Pulmonary artery endothelial cell (primary cell): ENCODE data around the gene SMC6. TPM values are rescaled to one million over a fixed set of nuclear protein-coding genes. Genes with fewer than 3 reads are reported as not detected.

Experiments used
- DNase-seq: peaks from one replicate; pipeline ENCODE4 v3.0.0-alpha.2; 2011; ENCODE audit warnings: low read depth, low spot score
- total RNA-seq: library from RNA; depleted of rRNA; stranded (reverse); fragments of >200 nt; gene quantifications from 2 replicates; pipeline ENCODE4 v1.2.3, GENCODE V29; 2014

The SMC6 gene, protein sequence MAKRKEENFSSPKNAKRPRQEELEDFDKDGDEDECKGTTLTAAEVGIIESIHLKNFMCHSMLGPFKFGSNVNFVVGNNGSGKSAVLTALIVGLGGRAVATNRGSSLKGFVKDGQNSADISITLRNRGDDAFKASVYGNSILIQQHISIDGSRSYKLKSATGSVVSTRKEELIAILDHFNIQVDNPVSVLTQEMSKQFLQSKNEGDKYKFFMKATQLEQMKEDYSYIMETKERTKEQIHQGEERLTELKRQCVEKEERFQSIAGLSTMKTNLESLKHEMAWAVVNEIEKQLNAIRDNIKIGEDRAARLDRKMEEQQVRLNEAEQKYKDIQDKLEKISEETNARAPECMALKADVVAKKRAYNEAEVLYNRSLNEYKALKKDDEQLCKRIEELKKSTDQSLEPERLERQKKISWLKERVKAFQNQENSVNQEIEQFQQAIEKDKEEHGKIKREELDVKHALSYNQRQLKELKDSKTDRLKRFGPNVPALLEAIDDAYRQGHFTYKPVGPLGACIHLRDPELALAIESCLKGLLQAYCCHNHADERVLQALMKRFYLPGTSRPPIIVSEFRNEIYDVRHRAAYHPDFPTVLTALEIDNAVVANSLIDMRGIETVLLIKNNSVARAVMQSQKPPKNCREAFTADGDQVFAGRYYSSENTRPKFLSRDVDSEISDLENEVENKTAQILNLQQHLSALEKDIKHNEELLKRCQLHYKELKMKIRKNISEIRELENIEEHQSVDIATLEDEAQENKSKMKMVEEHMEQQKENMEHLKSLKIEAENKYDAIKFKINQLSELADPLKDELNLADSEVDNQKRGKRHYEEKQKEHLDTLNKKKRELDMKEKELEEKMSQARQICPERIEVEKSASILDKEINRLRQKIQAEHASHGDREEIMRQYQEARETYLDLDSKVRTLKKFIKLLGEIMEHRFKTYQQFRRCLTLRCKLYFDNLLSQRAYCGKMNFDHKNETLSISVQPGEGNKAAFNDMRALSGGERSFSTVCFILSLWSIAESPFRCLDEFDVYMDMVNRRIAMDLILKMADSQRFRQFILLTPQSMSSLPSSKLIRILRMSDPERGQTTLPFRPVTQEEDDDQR
- total RNA-seq = 36.2 and 39.0 TPM in 2 replicates

DNA sequence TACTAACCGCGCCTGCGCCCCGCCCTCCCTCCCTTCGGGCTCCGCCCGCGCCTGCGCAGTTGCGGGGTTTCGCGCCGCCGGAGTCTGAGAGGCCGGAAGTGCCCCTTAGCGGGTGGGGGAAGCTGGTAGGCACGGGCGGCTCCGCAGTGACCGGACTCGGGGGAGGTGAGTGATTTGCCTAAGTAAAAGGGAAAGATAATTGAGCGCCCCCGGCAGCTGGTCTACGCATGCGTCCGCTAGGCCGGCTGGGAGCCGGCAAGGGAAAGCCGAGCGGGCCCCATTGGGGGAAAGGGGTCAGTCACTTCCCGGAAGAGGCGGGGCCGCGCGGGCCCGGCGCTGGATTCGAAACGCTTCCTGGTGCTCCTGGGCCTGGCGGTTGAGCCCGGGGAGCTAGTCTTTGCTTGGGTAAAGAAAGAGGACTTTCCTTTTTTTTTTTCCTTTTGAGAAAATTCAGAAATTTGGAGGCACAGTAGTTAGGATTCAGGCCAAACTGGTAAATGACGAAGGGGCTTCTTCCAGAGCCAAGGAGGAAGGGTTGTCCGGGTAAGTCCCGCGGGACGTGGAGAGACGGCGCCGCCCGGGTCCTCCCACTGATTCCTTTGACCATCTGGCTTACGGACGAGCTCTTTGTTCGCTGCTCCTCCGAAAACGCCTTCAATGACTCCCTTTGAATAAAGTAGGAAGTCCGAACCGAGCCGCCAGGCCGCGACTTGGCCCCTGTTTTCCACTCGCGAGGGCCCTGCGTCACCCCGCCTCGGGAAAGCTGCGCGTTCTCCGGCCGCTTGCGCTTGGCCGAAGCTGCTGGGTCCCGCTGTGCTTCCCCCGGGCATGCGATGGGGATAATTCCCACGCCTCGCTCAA is at the start of gene SMC6, which contains the start of gene GEN1:
Gene SMC6 (minus strand): TSS at position 8 of the 861 bp plus-strand sequence. CDS start 7,864 bp downstream, outside the sequence.
Gene GEN1 (plus strand): TSS at position 336 of the 861 bp plus-strand sequence. CDS start 5,806 bp downstream, outside the sequence.
- DNase-seq = peak; percentile 66

DNA sequence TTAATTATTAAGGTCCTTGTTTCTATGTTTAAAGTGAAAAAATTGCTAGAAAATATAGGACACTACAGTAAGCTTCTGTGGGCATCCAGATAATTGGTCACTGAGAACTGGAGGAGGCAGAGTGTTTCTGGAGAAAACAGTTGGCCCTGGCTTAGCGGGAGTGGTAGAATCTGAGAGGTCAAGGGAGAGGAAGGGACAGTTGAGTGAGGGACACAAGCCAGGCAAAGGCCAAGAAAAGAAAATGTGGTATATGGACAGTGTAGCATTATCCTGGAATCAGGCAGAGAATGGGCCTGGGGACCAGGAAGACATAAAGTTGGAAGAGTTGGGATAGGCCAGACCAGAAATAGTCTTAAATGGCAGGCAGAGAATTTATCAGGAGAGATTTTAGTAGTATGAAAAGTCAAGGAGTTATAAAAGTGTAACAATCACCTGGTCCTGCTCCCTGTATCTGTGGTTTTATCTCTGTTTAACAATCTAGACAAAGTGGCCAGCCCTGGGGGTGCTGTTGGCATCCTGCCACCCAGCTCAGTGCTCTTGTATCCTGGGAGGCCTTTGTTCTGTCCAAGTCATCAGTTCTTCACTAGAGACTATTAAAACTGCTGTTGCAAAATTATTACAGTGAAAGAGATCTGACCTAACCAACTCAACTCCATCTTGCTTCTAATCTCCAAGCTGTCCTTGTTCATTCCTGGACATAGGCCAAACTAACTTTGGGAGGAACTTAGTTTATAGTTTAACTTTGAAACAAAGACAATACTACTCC is 47.3 kb upstream of the SMC6 start:
- DNase-seq = no peak

DNA sequence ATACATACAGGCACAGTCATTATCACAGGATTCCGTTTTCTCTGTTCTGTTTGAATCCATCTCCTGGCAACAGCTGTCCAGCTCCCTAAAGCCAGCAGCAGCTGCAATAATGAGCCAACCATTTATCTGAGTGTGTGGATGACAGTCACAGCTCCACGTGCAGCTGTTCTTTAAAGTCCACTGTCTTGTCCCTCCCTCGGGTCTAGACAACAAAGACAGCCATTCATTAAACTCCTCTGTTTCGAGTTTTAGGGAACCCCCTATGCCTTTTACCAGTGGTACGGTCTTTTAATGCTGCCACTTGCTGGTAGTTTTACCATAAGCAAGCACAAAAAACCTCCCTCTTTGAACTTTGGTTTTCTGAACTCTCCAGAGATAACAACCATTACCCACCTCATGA is 46.6 kb upstream of the SMC6 start:
- DNase-seq = no peak

DNA sequence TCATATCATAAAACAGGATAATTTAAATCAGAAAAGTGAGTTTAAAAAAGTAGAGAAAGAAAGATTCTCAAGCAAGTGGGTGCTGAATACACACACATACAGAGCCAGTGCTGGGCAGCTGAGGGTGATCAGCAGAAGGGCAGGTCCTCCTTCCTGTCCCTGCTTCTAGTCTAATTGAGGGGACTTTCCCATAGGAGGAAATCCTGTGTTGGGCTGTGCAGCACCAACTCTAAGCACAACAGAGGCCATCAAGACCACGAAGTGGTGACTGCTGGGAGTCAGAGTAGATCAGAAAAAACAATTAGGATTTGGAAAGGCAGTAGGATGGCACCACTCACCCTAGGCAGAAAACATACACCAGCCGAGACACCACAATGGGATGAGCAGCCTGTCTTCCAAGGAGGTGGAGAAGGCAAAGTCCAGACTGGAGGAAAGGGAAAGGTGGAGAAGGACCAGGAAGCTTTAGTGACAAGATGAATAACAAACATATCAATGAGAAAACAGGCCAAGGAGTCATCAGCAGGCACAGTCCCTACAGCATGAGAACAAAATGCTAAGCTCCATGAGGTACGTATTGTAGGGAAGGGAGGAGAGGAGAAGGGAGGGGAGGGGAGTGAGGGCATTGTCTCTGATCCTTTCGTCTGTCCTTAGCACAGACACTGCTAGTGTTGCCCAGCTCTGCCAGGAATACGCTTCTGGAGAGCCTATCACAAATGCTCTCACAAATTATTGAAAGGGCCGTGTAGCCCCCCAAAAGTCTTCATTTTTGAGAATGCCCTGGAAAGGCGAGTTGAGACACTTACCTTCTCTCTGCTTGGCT is 45.9 kb upstream of the SMC6 start:
- DNase-seq = no peak

DNA sequence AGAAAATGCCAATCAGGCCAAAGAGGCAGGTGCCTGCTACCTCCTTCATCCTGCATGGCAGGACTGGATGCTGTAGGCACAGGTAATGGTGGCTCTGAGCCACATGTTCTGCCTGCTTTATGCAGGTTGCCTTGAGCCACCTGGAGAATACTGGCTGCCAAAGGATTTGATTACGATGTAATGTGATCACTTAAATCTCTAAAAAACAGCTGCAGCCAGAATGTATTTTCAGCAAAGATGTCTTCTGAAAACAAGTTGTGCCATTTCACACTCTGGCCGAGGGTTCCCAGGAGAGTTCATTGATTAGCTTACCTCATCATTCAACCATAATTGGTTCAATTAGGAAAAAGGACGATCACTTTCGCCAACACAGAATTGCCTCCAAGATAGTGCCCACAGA is 44.7 kb upstream of the SMC6 start:
- no peak for DNase-seq

DNA sequence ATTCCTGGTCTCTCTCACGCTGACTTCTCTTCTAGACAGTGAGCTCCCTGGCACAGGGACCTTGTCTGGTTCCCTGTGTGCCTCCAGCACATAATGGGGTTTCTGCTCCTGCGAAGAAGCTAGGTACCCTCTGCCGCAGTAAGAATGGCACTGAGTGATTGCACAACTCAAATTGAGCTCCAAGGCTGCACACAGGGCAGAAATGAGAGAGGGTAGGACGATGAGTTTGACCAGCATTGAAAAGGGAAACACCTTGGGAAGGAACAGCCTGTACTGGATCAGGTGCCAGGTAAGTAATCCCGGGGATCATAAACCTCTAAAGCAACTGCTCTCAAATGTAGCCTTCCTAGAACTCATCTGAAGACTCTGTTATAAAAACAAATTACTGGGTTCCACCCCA is 41.7 kb upstream of the SMC6 start:
- DNase-seq = no peak

DNA sequence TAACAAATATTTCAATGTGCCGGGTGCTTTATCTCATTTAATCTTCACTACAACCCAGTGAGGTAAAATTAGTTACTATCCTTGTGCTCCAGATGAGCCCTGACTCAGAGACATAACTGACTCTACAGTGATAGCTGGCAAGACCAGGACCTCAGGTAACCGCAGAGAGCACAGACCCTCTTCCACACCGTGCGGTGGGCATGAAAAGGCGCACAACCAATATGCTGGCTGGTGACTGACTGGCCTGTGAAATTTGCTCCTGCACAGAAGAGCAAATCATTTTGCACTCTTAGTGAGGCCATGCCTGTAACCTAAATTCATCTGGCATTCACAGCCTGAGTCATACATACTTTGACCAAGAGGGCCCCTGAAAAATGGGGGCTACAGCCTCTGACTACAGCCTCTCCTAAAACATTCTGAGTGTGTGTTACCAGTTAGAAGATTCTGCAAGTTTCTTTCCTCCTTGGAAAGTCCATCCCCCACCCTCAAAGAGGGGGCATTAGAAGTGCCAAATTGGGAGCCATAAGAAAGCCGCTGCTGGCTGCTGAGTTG is 40.3 kb upstream of the SMC6 start:
- DNase-seq = no peak

DNA sequence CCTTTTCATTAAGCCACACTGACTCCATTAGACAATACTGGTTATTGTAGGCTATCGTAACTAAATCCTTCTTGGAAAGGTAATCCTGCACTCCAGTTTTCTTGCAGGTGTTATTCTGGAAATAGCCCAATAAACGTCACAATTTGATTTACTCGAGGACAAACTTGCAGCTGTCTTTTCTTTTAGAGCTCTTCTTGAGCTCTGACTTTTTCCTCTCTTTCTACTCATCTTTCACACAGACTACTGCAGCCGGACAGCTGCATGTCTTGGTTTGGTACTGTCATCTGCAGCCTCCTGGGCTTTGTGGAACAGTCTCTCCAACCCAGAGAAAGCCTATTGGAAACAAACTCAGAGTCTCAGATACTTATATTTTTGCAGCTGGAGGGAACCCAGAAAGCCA is 39.7 kb upstream of the SMC6 start:
- no peak for DNase-seq

DNA sequence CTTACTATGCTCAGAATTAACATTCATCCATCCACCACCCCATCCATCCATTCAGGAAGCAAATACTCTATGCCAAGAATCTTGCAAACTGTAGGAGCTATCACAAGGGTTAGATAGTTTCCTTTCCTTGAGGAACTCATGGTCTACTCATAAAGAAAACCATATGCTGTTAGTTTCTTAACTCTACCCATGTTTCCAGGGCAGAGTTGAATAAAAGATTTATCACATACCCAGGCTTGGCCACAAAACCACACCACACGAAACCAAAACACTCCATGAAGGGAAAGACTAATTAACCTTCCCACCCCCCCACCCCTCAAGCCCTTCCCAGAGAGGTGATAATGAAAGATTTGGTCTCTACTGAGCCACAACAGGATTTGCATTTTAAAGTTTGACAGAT is 38.9 kb upstream of the SMC6 start:
- DNase-seq = no peak

DNA sequence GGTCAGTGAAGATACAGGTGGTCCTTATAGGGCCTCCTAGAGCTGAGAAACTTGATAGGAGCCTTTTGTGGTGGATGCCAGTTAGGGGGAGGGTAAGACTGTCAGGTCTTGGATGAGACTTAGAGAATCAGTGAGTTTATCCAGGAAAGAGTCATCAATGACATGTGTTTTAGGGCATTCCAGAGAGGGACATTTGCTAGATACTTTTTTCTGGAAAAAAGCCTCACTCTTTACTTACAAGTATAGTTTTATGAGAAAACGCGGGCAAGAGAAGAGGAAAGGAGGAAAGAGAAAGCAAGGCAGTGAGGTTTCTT is 38.2 kb upstream of the SMC6 start:
- no peak for DNase-seq

DNA sequence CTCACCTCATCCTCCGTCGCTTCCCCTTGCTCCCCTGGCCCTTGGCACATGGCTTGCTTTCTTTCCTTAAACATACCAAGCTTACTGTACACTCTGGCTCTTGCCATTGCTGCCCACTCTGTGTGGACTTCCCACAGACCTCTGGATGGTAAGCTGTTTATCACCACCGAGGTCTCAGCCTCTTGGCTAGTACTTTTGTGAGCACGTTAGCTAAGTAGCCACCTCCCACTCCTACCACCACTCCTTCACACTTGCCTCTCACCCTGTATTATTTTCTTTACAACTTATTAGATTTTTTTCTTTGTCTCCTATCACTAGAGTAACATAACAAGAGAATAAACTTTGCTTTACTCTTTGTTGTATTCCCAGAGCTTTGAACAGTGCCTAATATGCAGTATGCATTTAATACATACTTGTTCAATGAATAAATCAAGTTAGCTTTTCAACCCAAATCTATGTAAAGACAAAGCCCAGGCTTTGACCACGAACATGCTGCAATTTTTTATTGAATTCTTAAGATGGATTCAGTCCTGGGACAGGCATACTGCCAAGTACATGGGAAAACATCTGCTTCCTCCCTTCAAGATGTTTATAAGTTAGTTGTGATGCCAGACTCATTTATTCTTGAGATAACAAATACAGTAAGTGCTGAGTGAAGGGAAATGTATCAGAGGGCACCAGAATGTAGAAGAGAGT is 37.7 kb upstream of the SMC6 start:
- DNase-seq = peak; percentile 93

DNA sequence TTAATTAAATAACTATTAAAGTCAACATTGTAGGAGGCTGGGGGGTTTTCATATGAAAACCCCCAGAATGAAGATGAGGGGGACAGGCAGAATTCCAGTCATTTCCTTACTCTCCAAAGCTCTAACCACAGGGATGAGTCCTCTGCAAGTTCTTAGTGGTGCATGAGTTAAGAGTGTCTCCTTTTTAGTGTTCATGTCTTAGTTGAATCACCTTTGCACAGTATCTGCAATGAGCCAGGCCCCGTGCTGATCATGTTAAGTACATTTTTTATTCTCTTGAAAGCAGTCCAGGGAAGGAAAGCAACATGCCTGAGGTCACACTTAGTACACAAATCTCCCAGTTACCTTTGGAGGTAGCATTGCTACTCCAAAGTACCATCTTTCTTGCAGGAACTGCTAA is 36.9 kb upstream of the SMC6 start:
- DNase-seq = no peak

DNA sequence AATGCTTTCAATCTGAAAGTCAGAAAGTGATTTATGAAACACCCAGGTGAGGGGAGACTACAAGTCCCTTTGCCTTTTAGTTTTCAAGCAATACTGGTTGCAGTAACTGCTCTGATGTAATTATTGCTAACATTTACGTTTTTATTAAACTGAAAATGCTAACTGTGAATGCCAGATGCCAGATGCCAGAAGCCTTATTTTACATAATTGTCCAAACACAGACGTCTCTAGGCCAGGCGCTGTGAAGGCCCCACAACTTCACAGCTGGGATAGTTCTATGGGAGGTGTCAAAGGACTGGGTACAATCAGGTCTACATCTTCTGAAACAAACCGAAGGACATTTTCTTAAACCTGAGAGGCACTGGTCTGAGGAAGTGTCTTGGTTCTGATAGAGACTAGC is 35.2 kb upstream of the SMC6 start:
- DNase-seq = no peak

DNA sequence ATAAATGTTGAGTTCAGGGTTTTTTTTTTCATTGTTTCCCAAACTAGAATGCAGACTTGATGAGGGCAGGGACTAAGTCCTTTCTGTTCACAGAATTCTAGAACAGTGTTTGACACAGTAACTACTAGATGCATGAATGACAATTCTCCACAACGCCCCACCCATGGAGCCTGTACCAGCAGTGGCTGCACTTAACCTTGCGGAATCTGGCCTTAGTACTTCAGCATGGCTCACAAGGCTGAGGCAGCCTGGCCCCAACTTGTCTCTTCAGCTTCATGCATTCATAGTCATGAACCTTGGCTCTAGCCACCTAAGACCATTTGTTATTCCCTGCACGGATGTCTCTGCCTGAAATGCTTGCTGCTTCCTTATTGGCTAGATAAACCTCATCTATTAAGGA is 33.1 kb upstream of the SMC6 start:
- DNase-seq = no peak

DNA sequence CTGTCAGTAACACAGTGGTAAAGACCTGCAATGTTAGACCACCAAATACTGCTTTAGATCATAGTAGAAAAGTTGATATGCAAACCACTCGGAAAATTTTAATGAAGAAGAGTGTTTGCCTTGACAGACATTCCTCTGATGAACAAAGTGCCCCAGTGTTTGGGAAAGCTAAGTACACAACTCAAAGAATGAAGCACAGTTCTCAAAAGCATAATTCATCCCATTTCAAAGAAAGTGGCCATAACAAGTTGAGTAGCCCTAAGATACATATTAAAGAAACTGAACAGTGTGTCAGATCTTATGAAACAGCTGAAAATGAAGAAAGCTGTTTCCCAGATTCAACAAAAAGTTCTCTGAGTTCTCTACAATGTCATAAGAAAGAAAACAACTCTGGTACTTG is 27.9 kb upstream of the SMC6 start:
- DNase-seq = no peak

DNA sequence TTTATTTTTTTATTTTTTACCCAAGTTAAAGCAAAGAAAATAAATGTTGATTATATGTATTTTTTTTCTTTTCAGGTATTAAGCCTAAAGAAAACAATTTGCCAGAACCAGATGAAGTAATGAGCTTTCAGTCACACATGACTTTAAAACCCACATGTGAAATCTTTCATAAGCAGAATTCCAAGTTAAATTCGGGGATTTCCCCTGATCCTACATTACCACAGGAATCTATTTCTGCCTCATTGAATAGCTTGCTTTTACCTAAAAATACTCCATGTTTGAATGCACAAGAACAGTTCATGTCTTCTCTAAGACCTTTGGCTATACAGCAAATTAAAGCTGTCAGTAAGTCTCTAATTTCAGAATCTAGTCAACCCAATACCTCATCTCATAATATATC is 26.9 kb upstream of the SMC6 start:
- no peak for DNase-seq

DNA sequence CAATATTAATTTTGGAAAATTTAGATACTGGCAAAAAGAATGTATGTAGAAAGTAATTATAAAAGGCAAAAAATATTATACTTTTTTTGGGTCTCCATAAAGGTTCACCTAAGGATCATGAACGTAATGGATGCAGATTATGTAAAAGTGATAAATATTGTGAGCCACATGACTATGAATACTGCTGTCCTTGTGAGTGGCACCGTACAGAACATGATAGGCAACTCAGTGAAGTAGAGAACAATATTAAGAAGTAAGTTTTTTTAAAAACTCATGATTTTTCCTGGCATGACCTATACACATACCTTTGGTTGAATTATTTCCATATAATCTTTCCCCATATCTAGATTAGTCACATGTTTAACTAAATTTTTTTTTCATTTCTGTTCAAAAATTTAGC is 18.9 kb upstream of the SMC6 start:
- DNase-seq = no peak

DNA sequence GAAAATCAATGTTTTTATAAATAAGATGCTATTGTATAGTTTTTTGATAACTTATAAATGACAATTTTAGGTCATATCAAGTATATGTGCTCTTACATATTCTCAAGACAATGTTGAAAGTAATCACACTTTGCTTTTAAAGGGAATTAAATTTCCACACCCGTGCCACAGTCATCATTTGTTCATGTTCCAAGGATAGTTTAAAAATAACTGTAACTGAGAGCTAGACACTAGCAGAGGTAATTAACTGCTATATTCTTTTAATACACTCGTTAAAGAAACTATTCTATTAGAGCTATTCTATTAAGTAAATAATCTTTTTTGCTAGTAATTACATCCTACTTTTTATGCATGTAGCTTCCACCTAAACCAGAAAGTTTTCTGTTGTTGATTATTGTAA is 18.3 kb upstream of the SMC6 start:
- DNase-seq = no peak

DNA sequence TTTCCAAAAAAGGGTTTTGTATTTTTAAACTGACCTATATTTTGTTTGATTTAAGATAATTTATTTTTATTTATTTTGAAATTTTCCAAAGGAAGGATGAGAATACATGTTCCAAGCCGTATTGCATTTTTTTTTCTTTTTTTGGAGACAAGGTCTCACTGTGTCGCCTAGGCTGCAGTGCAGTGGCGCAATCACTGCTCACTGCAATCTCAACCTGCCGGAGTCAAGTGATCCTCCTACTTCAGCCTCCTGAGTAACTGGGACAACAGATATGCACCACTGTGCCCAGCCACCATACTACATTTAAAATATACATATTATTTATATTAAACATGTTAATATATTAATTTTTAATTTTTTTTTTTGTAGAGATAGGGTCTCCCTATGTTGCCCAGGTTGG is 15.3 kb upstream of the SMC6 start:
- no peak for DNase-seq
